Lung microvascular endothelial cell (primary cell): ENCODE data around the gene WDFY2. TPM values are rescaled to one million over a fixed set of nuclear protein-coding genes. Genes with fewer than 3 reads are reported as not detected.

Experiments
- DNase-seq, 2 donors: peaks; one replicate each; pipeline versions ENCODE4 v3.0.0 to v3.0.0-alpha.2; 2010; ENCODE audit warnings: low read depth in 2 of 2
- total RNA-seq: library from RNA; depleted of rRNA; stranded (reverse); fragments of >200 nt; gene quantifications from 2 replicates; pipeline ENCODE4 v1.2.1, GENCODE V29; 2014

The WDFY2 gene
- total RNA-seq, 1 donor from 2014 or later, result 4.4 TPM

GRCh38 chr13:51795419-51795818 lies 211.2 kb downstream of the WDFY2 start:
- no peak for DNase-seq

- no peak for DNase-seq
Measured at GRCh38 chr13:51796546-51796945, 212.3 kb downstream of the WDFY2 start.

DNA sequence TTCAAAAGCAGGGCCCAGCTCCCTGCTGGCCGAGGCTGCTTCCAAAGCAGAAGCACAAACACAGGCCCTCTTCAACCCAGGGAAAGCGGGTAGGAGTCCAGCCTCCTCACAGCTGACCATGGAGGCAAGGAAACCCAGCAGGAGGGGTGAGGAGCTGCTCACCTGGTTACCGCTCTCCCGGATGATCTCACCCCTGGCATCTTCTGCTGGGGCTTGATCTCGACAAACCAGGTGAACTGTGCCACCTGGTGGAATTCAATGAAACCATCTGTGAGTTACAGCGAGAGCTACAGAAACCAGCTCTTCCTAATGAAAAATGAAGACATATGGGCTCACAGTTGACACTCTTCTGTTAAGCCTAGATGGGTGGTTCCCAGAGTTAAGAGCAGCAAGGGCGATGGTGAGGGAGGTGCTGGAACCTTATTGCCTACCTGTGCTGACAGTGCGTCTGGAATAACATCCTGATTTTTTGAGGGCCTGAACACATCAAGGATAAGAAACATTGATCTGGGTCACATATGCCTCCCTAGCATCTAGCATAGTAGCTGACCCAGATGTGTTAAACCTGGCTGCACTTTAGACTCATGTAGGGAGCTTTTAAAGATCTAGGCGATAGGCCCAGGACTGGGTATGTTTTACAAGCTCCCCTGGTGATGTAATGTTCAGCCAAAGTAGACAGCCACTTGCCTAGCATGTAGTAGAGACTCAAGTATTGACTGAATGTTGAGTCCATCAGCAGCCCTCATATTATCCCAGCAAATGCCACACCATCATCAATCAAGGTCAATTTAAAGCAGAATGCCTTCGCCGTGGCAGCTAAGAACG lies 213.6 kb downstream of the WDFY2 start:
- DNase-seq, result peak; percentile 70 to 79

- no peak for DNase-seq
Measured at GRCh38 chr13:51799261-51799660, 215.0 kb downstream of the WDFY2 start.

DNA sequence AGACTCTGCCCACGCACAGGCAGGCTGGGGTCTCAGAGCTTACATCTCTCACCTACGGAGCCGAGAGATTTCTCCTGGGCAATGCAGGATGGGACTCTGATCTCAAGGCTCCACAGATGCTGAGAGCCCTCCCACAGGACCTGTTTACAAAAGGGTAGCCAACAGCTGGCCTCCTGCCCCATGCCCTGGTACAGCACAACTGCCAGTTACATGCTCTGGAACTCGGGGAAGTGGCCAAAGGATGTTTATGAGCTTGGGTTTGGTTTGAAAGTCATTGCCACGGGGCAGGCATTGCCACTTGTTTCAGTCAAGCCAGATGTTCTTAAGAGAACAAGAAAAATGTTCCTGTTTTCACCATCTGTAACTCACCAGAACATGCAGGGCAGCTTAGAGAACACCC lies 216.2 kb downstream of the WDFY2 start:
- no peak for DNase-seq

- peak; percentile 30 to 52 for DNase-seq
Measured at GRCh38 chr13:51801631-51802099, 217.4 kb downstream of the WDFY2 start.

GRCh38 chr13:51802631-51803418 lies 218.6 kb downstream of the WDFY2 start:
- peak in 1 of 2 donors; percentile 49 for DNase-seq

GRCh38 chr13:51803422-51804294 lies 219.4 kb downstream of the WDFY2 start, which contains the start of gene DHRS12:
Gene DHRS12 (minus strand): TSS chr13:51804163. CDS start chr13:51799659, 4,504 bp downstream.
- peak; percentile 82 to 86 for DNase-seq

DNA sequence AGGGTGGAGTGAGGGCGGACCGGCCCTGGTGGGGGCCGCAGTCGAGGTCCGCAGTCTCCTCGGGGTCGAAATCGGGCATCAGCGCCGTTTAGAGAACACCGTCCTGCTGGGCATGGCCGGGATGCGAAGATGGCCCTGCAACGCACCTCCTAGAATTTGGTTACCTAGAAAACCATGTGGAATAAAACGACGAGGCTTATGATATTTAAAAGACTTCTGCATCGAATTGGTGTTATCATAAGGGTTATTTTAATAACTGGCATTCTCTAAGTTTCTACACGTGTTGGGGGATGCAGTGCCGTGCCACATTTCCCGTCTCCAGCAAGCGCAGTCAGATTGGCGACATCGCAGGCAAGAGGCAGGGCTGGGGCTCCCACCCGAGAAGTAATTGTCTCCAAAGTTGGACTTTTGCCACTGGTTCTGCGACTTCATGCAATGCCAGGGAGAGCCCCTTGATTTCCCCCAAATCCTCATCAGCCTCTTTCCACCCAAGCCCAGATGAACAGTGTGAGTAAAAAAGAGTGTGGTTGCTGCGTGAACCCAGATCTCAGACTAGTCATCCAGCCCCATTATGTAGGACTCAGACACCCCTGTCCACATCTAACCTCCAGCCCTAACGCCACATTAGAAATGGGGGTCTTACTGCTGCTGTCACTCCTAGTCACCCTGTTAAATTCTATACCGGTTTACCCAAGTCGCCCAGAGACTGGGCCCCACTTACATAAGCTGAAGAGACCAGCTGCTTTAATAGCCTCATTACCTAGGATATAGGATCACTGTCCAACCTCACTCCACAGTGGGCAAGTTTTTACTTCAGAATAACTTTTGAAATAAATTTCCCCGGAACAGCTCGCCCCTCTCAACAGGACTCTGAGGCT lies 220.3 kb downstream of the WDFY2 start:
- DNase-seq, result peak in 1 of 2 donors; percentile 27

DNA sequence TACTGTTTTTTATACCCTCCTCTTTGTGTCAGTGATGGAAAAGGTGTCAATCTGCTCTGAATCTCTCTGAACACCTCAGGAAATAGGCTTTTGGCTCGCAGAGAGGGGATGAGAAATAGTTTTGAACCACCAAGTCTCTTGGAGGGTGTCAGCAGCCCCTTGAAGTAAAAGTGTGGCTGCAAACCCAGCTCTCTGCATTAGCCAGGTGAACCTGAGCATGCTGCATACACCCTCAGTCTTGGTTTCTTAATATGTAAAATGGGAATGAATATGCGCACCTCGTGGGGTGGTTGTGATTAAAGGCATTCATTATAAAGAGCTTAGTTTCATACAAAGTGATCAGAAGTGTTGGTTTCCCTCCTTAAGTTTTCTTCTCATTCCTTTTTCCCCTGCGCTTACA lies 221.1 kb downstream of the WDFY2 start:
- DNase-seq, result no peak

DNA sequence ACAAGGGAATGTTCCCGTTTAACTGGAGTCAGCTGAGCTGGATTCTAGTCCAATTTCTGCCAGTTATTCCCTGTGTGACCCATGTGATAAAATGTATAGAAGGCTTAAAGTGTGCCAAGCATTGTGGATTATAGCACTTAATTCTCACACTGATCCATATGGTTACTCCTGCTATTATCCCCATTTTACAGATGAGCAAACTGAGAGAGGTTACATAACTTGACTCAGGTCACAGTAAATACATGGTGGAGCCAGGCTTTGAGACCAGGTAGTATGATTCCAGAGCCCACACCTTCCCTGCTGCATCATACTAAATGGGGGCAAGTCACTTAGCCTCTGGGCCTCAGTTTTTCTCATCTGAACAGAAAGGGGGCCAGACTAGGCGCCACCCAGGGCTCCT lies 221.7 kb downstream of the WDFY2 start:
- DNase-seq, result no peak

GRCh38 chr13:51806566-51806965 lies 222.3 kb downstream of the WDFY2 start:
- peak; percentile 61 to 89 for DNase-seq

- DNase-seq, result no peak
Measured at GRCh38 chr13:51807041-51807440, 222.8 kb downstream of the WDFY2 start.

DNA sequence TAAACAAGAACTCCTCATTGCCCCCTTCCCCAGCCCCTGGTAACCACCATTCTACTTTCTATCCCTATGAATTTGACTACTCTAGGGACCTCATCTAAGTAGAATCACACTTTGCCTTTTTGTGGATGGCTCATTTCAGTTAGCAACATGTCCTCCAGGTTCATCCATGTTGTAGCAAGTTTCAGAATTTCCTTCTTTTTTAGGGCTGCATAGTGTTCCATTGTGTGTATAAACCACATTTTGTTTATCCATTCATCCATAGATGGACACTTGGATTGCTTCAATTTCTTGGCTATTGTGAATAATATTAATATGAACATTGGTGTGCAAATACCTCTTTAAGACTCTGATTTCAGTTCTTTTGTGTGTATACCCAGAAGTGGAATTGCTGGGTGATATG lies 224.5 kb downstream of the WDFY2 start:
- no peak for DNase-seq

DNA sequence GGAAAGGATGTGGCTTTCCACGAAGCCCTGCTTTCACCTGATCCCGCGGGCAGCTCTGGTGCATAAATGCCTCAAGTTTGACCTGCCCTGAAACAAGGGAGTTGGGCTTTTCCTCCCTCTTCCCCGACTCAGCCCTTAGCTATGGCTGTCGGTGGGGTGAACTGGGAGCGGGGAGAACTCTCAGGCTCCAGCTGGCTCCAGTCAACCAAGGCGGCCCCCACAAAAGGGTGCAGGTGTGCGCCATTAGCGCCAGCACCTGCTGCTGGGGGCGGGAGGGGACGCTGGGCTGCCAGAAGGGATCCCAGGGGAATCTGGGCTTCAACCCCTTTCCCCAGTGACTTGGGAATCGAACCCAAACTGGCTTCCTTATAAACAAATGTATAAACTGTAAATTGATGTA lies 226.8 kb downstream of the WDFY2 start:
- DNase-seq, result no peak

DNA sequence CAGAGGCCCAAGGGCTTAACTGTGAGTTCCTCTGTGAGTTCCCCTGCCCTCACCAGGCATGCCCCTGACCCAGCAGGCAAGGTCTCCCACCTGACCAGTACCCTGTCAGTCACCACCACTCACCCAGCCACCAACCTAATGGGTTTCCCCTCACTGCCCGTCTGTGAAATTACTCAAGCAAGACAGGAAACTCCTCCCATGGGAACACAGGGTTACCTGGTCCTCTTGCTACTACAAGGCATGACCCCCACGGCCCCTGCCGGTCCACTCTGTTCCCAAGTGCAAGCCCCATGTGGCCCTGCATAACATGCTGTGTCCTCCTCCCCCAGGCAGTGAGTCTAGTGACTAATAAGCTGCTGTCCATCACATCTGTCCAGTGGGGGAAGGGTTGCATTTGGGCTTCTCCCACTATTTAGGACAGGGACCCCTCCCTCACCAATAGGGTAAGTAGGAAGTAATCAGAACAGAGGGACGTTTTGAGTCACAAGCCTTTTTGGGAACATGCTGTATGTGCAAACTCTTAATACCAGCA lies 227.7 kb downstream of the WDFY2 start:
- peak in 1 of 2 donors; percentile 14 for DNase-seq

- DNase-seq, result no peak
Measured at GRCh38 chr13:51814071-51814470, 229.8 kb downstream of the WDFY2 start.

- peak; percentile 64 to 70 for DNase-seq
Measured at GRCh38 chr13:51814825-51815650, 230.8 kb downstream of the WDFY2 start.

- no peak for DNase-seq
Measured at GRCh38 chr13:51815848-51816247, 231.6 kb downstream of the WDFY2 start.
